GM19395 (cell line): ENCODE measurements around the gene PPARG.

Source experiments
- ATAC-seq: cut with Tn5 transposase; IDR thresholded peaks from one replicate; pipeline ENCODE4 v1.9.1; 2021; ENCODE audit warnings: mild to moderate bottlenecking, moderate library complexity; ENCODE audit not compliant: unreplicated experiment

The PPARG gene

GRCh38 chr3:12339701-12340480 lies 51.0 kb downstream of the PPARG start:
- no peak for ATAC-seq

DNA sequence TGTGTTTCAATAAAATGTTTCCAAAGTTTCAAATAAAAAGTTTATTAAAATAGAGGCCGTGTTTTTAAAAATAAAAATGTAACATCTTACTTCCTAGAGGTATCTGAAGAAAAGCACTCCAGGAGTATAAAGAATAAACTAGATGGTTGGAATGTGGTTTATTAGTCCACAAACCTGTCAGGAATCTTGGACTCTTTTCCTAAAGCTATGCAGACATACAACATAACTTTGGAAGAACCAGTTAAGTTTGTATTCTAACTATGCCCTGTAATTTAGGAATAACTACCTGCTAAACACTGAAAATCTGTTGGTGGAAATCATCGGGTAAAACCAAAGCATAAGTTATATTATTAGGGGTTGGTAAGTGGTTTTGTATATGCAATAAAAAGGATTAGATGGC lies 51.6 kb downstream of the PPARG start:
- no peak for ATAC-seq

GRCh38 chr3:12342151-12342550 lies 53.3 kb downstream of the PPARG start:
- no peak for ATAC-seq

DNA sequence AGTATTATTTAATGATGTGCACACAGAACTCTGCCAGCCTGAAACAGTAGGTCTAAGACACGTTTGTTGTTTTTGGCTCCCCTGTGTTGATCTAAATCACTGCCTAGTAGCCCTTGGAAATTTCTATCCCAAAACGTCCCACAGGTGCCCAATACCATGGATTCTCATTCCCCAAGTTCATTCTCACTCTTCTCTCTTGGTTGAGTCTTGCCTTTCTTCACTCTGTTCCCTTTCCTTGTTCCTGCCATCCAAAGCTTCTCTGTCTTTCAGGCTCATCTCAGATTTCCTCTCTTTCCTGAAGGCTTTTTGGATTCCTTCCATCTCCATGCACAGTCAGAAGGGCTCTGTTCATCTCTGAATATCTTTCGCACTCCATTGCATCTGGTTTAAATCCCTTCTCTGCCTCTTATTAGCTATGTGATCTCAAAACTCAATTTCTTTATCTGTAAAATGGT lies 54.2 kb downstream of the PPARG start:
- ATAC-seq = no peak

DNA sequence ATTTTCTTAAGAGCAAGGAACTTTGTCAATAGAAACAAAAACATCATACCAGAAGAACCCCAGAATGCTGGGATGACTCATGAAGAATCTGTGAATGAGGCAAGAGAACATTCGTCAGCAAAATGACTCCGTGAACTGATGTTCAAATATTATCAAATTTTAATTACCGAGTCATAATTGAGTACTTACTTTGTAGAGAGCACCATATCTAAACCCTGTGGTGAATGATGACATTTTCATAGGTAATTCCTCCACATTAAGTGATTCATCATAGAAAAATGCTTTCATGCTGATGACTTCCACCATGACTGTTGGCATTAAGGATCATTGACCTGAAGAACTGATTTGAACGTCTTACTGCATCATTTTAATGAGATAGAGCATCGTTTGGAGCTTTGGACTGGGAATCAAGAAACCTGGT lies 56.3 kb downstream of the PPARG start:
- ATAC-seq = no peak

DNA sequence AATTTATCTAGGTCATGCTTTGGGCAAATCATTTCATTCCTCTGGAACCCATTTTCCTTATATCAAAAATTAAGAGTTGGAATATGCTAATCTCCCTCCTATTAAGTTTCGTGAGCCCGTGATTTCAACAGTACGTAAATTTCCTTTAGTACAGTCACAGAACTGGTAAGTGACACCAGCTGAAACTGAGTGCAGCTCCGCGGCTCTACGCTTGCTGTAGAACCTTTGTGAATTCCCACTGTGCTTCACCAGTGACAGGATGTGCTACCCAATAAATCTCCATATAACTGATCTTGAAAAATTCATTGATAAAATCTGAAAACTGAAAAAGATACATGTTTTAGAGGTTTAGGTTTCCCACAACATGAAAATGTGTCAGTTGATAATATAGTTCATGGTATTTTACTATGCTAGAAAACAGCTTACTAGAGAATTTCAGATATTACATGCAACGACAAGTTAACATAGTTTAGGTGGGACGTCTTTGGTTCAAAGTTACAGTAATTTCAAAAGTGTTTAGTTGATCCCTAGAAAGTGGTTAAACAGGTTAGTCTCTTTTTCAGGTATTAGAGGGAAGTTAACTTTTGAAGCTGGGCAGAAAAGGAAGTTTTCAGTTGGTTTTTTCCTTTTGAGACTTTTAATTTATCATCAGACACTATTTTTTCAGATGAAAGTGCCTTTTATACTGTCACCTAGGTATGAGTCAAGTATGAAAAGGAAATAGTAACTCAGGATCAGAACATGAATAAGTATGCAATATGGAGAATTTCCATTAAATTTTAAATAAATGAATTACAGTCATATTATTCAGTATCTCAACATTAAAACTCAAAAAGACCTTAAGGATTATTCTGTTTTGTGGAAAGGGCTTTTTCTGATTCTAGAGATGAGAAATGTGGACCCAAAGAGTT lies 57.0 kb downstream of the PPARG start:
- no peak for ATAC-seq

DNA sequence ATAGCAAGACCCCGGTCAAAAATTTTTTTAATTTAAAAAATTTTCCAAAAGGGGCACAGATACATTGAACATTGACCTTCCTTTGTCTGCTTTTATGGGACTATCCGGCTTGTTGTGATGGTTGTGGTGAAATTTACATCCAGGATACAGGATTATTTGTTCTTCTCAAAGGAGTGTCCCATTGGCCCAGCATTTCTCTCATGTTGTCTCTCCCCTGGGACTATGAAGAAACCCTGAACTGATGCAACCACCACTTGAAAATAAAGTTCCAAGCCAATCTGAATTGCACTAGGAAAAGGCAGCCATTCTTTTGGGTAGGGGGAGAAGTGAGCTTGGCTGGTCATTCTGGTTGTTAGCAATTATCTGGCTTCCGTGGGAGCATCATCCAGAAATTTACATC lies 58.4 kb downstream of the PPARG start:
- no peak for ATAC-seq

GRCh38 chr3:12349895-12350811 lies 61.3 kb downstream of the PPARG start:
- ATAC-seq = no peak

GRCh38 chr3:12351145-12351544 lies 62.3 kb downstream of the PPARG start:
- ATAC-seq = no peak

DNA sequence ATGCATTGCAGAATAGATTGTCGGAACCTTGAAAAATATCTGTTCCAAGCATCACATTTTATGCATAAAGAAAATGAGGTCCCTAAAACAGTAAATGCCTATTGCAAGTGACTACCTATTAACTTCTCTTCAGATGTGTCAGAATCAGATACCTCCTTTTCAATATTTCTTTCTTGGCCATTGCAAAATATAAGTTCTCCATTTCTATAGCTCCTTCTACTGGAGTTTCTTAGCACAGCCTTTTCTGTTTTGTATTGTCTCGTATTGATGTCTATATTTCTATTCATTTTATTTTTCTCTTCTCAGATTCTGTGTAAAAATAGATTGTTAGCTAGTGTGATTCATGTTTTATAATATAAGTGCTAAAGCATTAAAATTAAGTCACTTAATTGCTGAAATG lies 63.4 kb downstream of the PPARG start:
- no peak for ATAC-seq

- ATAC-seq = no peak
These were observed 63.9 kb downstream of the PPARG start for GRCh38 chr3:12352755-12353154.

DNA sequence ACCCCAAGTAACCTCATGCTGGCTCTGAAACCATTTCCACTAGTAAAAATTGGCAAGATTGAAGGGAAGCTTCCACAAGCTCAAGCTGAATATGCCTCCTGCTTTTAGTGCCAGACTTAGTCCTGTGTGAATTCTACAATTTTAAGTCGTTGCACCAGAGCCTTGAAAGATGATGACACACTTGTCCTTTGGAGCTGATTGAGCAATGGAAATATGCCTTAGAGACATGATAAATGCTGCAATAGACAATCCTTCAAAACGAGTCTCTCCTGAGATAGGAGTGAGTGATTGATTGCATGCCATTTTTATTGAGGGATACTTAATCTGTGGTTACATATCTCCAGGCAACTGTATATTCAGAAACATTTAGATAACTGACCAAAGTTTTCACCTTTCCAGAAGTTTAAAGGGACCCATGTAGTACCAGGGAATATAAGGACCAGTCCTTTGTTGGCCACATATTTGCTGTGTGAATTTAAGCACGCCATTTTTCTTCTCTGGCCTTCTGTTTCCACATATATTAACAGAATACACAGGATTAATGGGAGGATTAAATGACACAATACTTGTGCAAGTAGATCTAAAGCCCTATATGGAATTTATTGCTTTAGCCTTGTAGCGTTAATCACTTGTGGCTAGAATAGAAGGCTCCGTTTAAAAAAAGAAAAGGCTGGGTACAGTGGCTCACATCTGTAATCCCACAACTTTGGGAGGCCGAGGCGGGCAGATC lies 65.1 kb downstream of the PPARG start:
- no peak for ATAC-seq

- no peak for ATAC-seq
These were observed 67.3 kb downstream of the PPARG start for GRCh38 chr3:12356175-12356574.

DNA sequence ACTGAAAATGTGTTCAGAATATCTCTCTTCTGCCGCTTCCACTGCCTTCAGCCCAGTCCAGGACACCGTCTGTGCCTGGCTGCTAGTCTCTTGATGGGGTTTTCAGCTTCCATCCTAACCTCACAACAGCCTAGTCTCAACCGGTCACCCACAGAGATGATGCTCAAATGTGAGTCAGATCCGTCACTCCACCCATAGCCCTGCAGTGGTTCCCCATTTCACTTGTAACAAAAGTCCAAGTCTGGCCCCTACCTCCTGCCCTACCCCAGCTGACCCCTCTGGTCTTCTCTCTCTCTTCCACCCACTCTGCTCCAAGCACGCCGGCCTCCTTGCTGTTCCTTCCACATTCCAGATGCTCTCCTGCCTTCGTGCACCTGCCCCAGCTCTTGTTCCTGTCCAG lies 68.1 kb downstream of the PPARG start:
- ATAC-seq = no peak

DNA sequence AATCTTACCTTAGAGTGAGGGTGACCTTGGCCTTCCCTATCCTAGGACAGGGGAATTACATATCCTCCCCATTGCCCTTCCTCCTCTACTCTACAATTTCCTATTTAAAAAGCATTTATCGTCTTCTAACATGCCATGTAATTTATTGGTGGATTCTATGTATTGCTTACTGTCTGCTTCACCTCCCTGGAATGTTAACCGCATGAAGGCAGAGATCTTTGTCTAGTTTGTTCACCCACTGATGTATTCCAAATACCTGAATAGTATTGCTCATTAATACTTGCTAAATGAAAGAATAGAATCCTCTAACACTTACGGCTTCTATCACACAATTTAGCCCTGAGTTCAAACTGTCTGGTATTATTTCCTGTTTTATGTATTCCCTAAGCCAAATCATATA lies 68.6 kb downstream of the PPARG start:
- no peak for ATAC-seq

- ATAC-seq = no peak
These were observed 74.7 kb downstream of the PPARG start for GRCh38 chr3:12363397-12364195.

GRCh38 chr3:12367346-12367745 lies 78.5 kb downstream of the PPARG start:
- no peak for ATAC-seq

DNA sequence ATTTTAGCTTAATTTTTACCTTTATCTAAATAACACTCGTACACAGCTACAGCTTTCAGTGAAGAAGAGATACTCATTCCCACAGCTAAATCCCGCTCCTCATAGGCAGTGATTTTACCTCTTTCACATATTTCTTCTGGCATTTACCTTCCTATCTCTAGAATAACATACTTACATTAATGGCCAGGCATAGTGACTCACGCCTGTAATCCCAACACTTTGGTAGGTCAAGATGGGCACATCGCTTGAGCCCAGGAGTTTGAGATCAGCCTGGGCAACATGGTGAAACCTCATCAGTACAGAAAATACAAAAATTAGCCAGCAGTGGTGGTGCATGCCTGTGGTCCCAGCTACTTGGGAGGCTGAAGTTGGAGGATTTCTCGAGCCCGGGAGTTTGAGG lies 80.2 kb downstream of the PPARG start:
- no peak for ATAC-seq

DNA sequence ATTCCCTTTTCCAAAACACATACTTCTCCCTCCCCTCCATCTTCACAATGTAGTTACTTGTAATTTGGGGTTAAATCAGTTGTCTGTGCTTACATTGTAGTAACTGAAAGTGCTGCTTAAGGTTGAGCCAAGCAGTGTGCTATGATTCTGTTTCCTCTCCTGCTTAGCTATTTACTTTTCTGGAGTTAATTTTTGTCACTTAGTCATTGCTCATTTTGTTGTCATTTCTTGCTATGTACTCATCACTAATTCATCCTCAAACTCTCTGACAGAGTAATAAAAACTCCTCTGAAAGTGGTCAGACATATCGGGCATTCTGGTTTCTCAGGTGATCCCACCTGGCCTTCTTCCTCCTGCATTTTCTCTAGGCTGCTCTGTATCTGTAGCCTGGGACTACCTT lies 80.7 kb downstream of the PPARG start:
- no peak for ATAC-seq
